ENCODE data around the gene SLC8A2.

- no peak for TF ChIP-seq BHLHE40 (IDR thresholded peaks at IDR 0.05; ENCODE audit: borderline replicate concordance in 1 of 2, low read depth in 2 of 2, low read length in 1 of 2)
- TF ChIP-seq ESRRA (IDR thresholded peaks at IDR 0.05; ENCODE audit: low read length): no peak
- no peak for TF ChIP-seq RAD21 (IDR thresholded peaks at IDR 0.05; ENCODE audit: insufficient read depth, low read depth, low read length)
- no peak for TF ChIP-seq ZZZ3 (IDR thresholded peaks at IDR 0.05; ENCODE audit: control insufficient read depth, insufficient read length, low read depth)
- no peak for TF ChIP-seq MTA2 (IDR thresholded peaks at IDR 0.05; ENCODE audit: low read depth)
- no peak for TF ChIP-seq MYC (IDR thresholded peaks at IDR 0.05; ENCODE audit: insufficient read depth, insufficient read length, insufficient replicate concordance, low read length, severe bottlenecking)
- TF ChIP-seq PKNOX1 (IDR thresholded peaks at IDR 0.05): no peak
- no peak for TF ChIP-seq EZH2 (IDR thresholded peaks at IDR 0.05; ENCODE audit: borderline replicate concordance, control insufficient read depth, low read depth, low read length)
- TF ChIP-seq POLR2A (IDR thresholded peaks at IDR 0.05; ENCODE audit: low read depth, low read length): no peak
- TF ChIP-seq CTCF (IDR thresholded peaks at IDR 0.05 in 2 of 3, conservative IDR thresholded peaks at IDR 0.05 in 1 of 3; ENCODE audit: control insufficient read depth in 2 of 3, extremely low read depth in 1 of 3, insufficient read depth in 1 of 3, low read depth in 3 of 3, low read length in 3 of 3): no peak
- no peak for TF ChIP-seq NFYA (IDR thresholded peaks at IDR 0.05; ENCODE audit: borderline replicate concordance, low read depth, low read length)
These were observed 90.6 kb downstream of the SLC8A2 start for GRCh38 chr19:47381121-47381520.
